Measurements from ENCODE around the gene TGDS. TPM values are rescaled to one million over a fixed set of nuclear protein-coding genes. Genes with fewer than 3 reads are reported as not detected.
A peak's percentile ranks its signal among the peaks of the same experiment; 100 is the strongest.
"Not testable (repeated sequence)": the region's sequence is repeated elsewhere in the genome, so short reads cannot be mapped to it uniquely, and the experiment has no call there.

Gene TGDS
- total RNA-seq, 2 donors from 2014 or later = 18.2 to 24.4 TPM

DNA sequence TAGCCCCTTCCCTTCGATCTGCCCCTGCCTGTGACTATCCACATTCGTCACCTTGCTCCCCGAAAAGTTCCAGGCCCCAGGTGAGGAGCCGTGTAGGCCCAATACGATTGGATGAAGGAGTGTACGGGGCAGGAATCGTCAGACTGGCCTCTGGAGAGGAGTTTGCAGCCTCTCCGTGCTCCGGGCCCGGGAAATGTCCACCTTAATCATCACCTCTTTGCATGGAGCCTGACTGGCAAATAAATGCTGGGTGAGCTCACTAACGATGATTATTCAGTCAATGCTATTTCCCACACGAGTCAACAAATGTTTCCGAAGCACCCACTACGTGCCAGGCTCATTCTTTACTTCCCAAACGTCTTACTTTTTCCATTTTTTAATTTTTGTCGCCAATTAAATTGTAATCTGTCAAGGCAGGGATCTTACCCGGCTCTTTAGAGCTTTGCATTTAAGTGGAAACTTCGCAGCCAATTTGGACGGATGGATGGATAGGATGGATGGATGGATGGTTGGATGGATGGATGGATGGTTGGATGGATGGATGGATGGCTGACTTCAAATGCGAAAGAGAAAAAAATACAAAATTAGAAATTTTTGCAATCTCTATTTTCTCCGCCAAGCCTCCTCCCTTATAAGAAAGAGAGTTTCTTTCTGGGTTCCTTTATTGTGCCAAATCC, 45.8 kb downstream of the TGDS start:
- Mint-ChIP-seq H3K27me3 (no peaks in the 10 kb centered on the region), H3K4me1 (peaks cover 13% of the 10 kb centered on the region), H3K27ac (peak overlapping the region; percentile 99), H3K36me3 (ENCODE audit: low read depth) (peaks cover 19% of the 10 kb centered on the region), H3K9me3 (no peaks in the 10 kb centered on the region), H3K4me3 (peak overlapping the region; percentile 88)
- ATAC-seq (replicated peaks) = peak; percentile 20

DNA sequence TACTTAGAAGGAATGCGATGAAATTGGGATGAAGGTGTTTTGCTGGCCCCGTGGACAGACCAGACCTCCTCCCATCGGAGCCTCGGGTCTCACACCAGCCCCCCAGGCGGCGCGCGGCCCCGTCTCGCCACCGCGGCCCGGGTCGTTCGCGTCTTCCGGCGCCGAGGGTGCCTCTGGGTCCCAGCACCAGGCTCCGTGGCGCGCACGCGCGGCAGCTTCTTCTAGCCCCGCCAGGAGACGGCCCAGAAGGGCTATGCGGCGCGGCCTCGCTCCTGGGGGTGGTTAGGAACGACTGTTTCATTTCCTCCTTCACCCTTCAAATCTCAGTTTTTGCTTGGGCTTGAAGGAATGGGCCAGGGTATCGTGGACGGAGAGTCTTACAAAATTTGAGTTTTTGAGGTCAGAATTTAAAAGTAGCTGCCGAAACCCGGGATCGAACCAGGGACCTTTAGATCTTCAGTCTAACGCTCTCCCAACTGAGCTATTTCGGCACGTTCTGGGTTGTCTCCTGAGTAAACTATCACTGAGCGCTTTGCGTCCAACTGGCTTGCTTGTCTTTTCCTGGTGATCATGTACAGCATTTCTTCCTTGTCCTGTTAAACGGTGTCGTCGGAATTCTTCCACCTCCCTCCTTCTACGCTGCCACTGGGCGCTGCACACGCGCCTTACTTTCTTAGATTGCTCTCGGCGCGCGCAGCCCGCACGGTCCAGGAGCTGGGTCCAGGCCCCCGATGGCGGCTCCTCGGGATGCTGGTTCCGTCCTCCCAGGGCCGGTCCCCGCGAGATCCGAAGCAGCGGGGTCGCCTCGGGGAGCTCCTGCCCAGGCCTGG, 46.5 kb downstream of the TGDS start:
- ATAC-seq (replicated peaks) = peak; percentile 91
- Mint-ChIP-seq H3K27ac (peak overlapping the region; percentile 99), H3K4me1 (peaks cover 13% of the 10 kb centered on the region), H3K9me3 (no peaks in the 10 kb centered on the region), H3K4me3 (peak overlapping the region; percentile 88), H3K36me3 (ENCODE audit: low read depth) (peaks cover 19% of the 10 kb centered on the region), H3K27me3 (no peaks in the 10 kb centered on the region)

DNA sequence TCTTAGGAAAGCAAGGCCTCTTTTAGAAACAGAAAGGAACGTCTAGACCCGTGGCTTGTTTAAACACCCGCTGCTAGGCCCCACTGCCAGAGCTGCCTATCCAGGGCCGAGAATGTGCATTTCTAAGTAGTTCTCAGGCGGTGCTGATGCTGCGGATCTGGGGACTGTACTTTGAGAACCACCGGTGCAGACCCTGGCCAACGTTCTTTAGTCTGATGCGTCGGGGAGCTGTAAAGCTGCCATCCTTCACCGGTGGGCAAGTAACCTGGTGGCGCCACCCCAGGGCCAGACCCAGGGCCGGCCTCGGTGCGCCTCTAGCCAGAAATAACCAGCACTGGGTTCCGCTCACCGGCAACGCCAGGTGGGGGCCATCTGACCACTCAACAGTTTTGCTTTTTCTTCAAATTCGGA, 47.1 kb downstream of the TGDS start:
- ATAC-seq (replicated peaks) = peak; percentile 54
- peaks cover 13% of the 10 kb centered on the region for H3K4me1 Mint-ChIP-seq
- peak overlapping the region; percentile 88 for H3K4me3 Mint-ChIP-seq
- H3K27ac Mint-ChIP-seq = peak overlapping the region; percentile 99
- H3K9me3 Mint-ChIP-seq = no peaks in the 10 kb centered on the region
- H3K36me3 Mint-ChIP-seq (ENCODE audit: low read depth) = peaks cover 19% of the 10 kb centered on the region
- H3K27me3 Mint-ChIP-seq = no peaks in the 10 kb centered on the region

DNA sequence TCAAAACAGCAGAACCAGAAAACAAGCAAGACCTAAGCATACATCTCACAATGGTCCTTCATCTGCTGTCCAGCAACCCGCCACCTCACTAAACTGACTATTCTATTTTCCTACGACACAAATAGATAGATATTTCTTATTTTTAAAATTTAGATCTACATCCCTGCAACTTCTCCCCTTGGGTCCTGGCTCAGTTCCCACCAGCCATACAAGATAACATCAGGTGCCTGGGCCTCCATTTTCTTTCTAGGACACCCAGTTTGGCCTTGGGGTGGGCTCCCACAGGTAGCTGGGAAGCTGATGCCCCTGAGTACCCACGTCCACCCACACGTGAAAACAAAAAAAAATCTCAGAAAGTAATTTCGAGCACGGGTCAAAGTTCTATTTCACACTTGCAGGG, 47.6 kb downstream of the TGDS start:
- Mint-ChIP-seq H3K4me3 (peak overlapping the region; percentile 88), H3K36me3 (ENCODE audit: low read depth) (peaks cover 19% of the 10 kb centered on the region), H3K4me1 (peaks cover 13% of the 10 kb centered on the region), H3K27ac (peak overlapping the region; percentile 99), H3K9me3 (no peaks in the 10 kb centered on the region), H3K27me3 (no peaks in the 10 kb centered on the region)
- no peak for ATAC-seq (replicated peaks)

DNA sequence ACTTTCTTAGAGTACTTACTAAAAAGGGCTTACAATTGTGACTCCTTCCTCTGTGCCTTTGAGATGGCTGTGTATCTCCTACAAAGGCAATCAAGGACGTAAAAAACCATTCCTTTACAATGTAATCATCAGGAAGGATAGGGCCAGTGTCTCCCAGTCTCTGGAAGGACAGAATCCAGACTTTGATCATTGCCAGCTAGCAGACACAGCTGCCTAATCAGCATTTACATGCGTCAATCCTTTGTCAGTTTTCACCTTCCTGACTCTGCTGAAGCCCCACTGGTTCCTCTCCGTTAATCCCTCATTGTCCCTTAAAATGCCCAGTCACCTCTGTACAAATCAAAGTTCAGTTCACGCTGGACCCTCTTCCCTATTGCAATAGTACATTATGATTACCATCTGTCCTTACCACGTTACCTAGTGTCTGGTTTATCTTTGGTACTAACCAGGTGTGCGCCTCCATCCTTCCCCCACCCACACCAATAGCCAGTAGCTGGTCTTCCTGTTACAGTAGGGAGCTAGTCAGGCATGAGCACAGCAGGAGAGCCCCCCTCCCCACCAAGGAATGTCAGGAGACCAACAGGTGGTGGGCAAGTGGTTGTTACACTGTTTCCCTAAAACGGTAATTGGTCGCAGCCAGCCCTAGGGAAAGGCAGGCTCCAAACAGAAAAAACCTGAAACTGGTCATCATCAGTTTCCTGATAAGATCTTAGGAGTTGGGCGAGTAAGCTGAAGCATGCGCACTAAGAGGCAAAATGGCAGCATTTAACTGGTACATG, 49.7 kb downstream of the TGDS start:
- H3K27ac Mint-ChIP-seq = no peak overlapping the region
- no peak overlapping the region for H3K4me3 Mint-ChIP-seq
- H3K27me3 Mint-ChIP-seq = no peaks in the 10 kb centered on the region
- peaks cover 19% of the 10 kb centered on the region for H3K36me3 Mint-ChIP-seq (ENCODE audit: low read depth)
- H3K4me1 Mint-ChIP-seq = peaks cover 13% of the 10 kb centered on the region
- ATAC-seq (replicated peaks) = no peak
- H3K9me3 Mint-ChIP-seq = no peaks in the 10 kb centered on the region

DNA sequence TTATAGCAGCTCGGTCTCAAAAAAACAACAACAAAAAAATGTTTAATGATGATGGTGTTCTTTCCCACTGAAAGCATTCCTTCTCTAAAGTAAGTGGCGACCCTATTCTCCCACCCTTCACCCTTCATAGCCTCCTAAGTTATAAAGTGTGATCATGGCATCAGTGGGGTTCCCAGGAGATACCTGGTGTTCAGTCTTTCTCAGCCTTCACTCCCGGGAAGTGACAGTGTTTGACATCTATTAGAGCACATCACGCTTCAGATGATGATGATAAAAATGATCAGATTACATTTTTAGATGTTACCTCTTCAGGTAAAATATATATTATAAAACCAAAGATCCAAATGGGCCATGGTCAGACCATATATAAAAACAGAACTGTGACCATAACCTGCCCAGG, 51.0 kb downstream of the TGDS start:
- H3K27ac Mint-ChIP-seq = no peak overlapping the region
- ATAC-seq (replicated peaks) = no peak
- peaks cover 15% of the 10 kb centered on the region for H3K36me3 Mint-ChIP-seq (ENCODE audit: low read depth)
- H3K4me3 Mint-ChIP-seq = no peak overlapping the region
- H3K27me3 Mint-ChIP-seq = no peaks in the 10 kb centered on the region
- H3K9me3 Mint-ChIP-seq = no peaks in the 10 kb centered on the region
- H3K4me1 Mint-ChIP-seq = peaks cover 11% of the 10 kb centered on the region

DNA sequence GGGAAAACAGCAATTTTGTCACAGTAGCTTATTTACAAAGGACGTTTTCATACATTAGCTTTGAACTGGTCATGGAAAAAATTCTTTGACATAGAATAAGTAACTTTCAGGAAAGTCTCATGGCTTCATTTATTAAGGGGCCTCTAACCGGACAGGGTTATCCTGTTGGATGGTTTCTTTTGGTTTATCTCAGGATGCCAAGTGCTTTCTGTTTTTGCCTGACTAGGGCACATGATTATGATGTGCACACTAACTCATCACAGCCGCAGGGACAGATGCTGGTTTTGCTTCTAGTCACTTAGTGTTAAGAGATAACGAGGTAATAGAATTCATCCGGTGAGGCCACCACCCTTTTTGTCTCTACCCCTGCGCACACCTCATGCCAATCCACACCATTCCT, 53.0 kb downstream of the TGDS start:
- no peak for ATAC-seq (replicated peaks)
- Mint-ChIP-seq H3K27me3 (no peaks in the 10 kb centered on the region), H3K27ac (no peak overlapping the region), H3K4me1 (peaks cover 4% of the 10 kb centered on the region), H3K9me3 (no peaks in the 10 kb centered on the region), H3K36me3 (ENCODE audit: low read depth) (no peaks in the 10 kb centered on the region), H3K4me3 (no peak overlapping the region)

DNA sequence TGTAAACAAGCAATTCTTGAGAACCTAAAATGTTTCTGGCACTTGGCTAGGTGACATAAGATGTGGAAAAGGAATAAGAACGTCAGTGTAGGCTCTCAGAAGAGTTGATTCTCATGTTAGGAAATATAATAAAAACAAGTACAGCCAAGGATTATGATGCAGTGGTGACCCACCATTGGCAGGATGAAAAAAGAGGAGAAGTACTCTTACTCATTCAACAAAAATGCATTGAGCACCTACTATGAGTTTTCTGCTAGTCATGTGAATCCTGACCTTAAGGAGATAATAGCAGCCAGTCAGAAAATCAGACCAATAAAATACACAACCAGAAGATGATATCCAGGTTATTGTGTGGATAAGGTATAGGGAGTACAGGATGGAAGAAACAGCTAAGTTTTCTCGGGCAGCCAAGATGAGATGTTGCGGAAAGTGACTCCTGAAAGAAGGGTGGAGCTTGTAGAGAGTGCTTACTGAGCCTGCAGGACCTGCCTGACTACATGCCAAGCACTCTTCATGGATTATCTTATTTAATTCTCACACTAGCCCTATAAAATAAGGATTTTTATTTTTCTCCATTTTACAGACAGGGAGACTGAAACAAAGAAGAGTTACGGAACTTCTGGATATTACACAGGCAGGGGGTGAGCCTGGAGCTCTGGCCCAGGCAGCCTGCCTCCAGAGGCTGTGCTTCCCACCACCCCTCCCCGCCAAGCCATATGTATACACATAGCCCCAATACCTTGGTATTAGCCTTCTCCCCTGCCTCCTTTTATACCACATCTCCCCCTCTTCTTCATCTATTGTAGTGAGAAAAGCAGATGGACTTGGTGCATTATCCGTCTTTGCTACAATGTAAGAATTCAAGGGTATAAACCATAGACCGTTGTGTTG, 58.0 kb downstream of the TGDS start:
- Mint-ChIP-seq H3K27ac (no peak overlapping the region), H3K4me3 (no peak overlapping the region), H3K4me1 (no peaks in the 10 kb centered on the region), H3K9me3 (no peaks in the 10 kb centered on the region), H3K27me3 (peaks cover 3% of the 10 kb centered on the region), H3K36me3 (ENCODE audit: low read depth) (no peaks in the 10 kb centered on the region)
- no peak for ATAC-seq (replicated peaks)

DNA sequence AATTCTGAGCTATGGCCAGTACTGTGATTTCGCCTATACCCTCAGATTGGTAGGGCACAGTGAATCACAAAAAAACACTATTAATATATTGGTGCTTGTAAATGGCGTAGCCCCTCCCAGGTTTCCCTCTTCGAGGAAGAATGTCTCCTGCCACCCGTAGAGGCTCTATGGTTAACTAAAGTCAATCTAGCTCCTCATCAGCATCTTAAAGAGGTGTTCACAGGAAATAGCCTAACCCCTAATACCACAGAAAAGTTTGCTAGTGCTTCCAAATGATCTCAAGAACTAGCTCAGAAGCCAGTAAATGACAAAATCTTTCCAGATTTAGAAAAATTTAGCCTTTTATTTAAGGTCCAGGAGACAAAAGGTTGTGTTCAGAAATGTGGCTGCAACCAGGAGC, 60.2 kb downstream of the TGDS start:
- H3K27ac Mint-ChIP-seq = no peak overlapping the region
- no peaks in the 10 kb centered on the region for H3K4me1 Mint-ChIP-seq
- H3K36me3 Mint-ChIP-seq (ENCODE audit: low read depth) = no peaks in the 10 kb centered on the region
- no peak overlapping the region for H3K4me3 Mint-ChIP-seq
- H3K9me3 Mint-ChIP-seq = no peaks in the 10 kb centered on the region
- no peak for ATAC-seq (replicated peaks)
- H3K27me3 Mint-ChIP-seq = peaks cover 3% of the 10 kb centered on the region

DNA sequence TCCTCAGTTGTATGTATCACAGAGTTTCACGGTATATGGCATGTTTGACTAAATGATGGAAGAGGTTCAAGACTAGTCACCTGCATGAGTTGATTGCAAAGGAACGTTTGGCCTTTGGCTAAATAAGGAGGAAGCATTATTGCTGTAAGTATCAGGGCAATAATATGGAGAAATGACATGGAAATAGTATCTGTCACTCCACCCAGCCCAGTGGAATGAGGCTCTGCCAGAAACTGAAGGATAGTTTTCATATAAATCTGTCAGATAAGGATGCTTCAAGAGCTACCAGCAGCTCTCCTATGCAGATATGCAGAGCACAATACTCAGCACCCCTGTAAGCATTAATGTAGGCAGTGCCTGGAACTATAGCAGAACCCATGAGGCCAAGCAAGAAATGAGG, 60.7 kb downstream of the TGDS start:
- Mint-ChIP-seq H3K9me3 (no peaks in the 10 kb centered on the region), H3K27me3 (peaks cover 3% of the 10 kb centered on the region)

DNA sequence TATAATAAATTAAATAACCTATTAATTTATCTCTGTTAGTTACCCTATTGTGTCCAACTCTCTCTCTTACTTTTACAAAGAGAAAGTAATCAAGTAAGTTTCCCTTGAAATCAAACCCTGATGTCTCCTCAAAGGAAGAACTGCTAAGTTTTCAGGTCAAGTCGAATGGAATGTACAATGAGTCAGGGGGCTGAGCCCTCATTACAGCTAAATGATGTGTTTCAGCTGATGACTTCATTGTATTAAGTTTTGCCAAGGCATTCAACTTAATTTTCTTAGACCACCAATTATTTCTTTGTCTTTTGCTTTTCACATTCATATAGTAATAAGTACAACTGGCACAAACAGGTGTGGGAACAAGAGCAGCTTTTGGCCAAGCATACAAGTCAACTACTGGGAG, 61.8 kb downstream of the TGDS start:
- Mint-ChIP-seq H3K27ac (no peak overlapping the region), H3K9me3 (no peaks in the 10 kb centered on the region), H3K4me1 (no peaks in the 10 kb centered on the region), H3K4me3 (no peak overlapping the region), H3K27me3 (peaks cover 7% of the 10 kb centered on the region), H3K36me3 (ENCODE audit: low read depth) (no peaks in the 10 kb centered on the region)
- no peak for ATAC-seq (replicated peaks)

More for the DNA sequence above, 60.7 kb downstream of the TGDS start:
- H3K27ac Mint-ChIP-seq = no peak overlapping the region
- no peaks in the 10 kb centered on the region for H3K4me1 Mint-ChIP-seq
- H3K4me3 Mint-ChIP-seq = no peak overlapping the region
- H3K36me3 Mint-ChIP-seq (ENCODE audit: low read depth) = no peaks in the 10 kb centered on the region
- ATAC-seq (replicated peaks) = no peak

DNA sequence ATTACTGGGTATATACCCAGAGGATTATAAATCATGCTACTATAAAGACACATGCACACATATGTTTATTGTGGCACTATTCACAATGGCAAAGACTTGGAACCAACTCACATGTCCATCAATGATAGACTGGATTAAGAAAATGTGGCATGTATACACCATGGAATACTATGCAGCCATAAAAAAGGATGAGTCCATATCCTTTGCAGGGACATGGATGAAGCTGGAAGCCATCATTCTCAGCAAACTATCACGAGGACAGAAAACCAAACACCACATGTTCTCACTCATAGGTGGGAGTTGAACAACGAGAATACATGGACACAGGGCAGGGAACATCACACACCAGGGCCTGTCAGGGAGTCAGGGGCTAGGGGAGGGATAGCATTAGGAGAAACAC, 63.7 kb downstream of the TGDS start:
- H3K36me3 Mint-ChIP-seq (ENCODE audit: low read depth); H3K27ac Mint-ChIP-seq; H3K27me3 Mint-ChIP-seq; H3K4me1 Mint-ChIP-seq; H3K9me3 Mint-ChIP-seq; ATAC-seq (replicated peaks); H3K4me3 Mint-ChIP-seq: not testable (repeated sequence)

DNA sequence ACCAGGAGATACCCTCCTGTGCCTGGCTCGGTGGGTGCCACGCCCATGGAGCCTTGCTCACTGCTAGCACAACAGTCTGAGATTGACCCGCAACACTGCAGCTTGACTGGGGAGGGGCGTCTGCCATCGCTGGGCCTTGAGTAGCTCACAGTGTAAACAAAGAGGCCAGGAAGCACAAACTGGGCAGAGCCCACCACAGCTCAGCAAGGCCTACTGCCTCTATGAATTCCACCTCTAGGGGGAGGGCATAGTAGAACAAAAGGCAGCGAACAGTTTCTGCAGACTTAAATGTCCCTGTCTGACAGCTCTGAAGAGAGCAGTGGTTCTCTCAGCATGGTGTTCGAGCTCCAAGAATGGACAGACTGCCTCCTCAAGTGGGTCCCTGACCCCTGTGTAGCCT, 69.0 kb downstream of the TGDS start:
- not testable (repeated sequence) for ATAC-seq (replicated peaks); H3K36me3 Mint-ChIP-seq (ENCODE audit: low read depth); H3K4me1 Mint-ChIP-seq; H3K27ac Mint-ChIP-seq; H3K27me3 Mint-ChIP-seq; H3K4me3 Mint-ChIP-seq; H3K9me3 Mint-ChIP-seq

DNA sequence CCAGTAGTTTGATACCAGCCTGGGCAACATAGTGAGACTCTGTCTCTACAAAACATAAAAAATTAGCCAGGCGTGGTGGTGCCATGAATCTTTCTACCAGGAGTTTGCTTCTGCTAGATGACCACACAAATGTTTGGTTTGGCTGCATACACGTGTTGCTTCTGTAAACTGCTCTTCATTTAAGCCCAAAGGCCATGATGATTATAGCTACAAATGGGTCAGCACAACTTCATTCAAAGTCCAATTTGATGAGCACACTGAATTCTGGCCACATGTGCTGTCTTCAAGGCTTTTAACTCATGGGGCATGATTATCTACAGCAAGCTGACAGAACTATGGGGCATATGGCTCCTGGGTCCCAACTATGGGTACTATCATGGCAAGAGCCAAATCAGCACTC, 70.2 kb downstream of the TGDS start:
- H3K4me3 Mint-ChIP-seq = no peak overlapping the region
- H3K27me3 Mint-ChIP-seq = peaks cover 9% of the 10 kb centered on the region
- H3K4me1 Mint-ChIP-seq = no peaks in the 10 kb centered on the region
- no peaks in the 10 kb centered on the region for H3K36me3 Mint-ChIP-seq (ENCODE audit: low read depth)
- no peaks in the 10 kb centered on the region for H3K9me3 Mint-ChIP-seq
- no peak for ATAC-seq (replicated peaks)
- H3K27ac Mint-ChIP-seq = no peak overlapping the region

Measured in activated T-helper 17 cell treated with anti-CD3 and anti-CD28 coated beads, Interleukin-2, amount 50 U/mL, for 72 hours (primary cell).